Muscle of arm (tissue), 12 donors: Measurements from ENCODE around the gene SELENOI. TPM values are rescaled to one million over a fixed set of nuclear protein-coding genes. Genes with fewer than 3 reads are reported as not detected.

Experiments used
- polyA plus RNA-seq, 12 donors: library from polyadenylated mRNA; unstranded; fragments of 120-200 nt; gene quantifications; one replicate each; pipeline ENCODE4 v1.2.1, GENCODE V29; 2013; ENCODE audit not compliant: insufficient read length in 12 of 12

Gene SELENOI
- polyA plus RNA-seq, 12 donors = 9.8 to 14.6 (median 11.7) TPM; not detected in 1

Other genes starting within 250 kb of the SELENOI start
- 10 to 100 TPM in 1 of 12 donors, 1 to 10 TPM in 10, not detected in 1; 2.7 to 17.1 (median 5.3) TPM for gene GAREM2, start 173.1 kb upstream of the SELENOI start, polyA plus RNA-seq
- gene HADHA, start 101.5 kb upstream of the SELENOI start, polyA plus RNA-seq = 100 to 1,000 TPM in 11 of 12 donors, not detected in 1; 125 to 224 (median 212) TPM
- 100 to 1,000 TPM in 7 of 12 donors, 10 to 100 TPM in 4, not detected in 1; 64.4 to 139 (median 109) TPM for gene HADHB, start 101.2 kb upstream of the SELENOI start, polyA plus RNA-seq
- under 1 TPM in 10 of 12 donors, not detected in 2; 0.15 to 0.82 (median 0.26) TPM for gene ADGRF3, start 646 bp downstream of the SELENOI start, polyA plus RNA-seq
- gene DRC1, start 55.8 kb downstream of the SELENOI start, polyA plus RNA-seq = under 1 TPM in 8 of 12 donors, not detected in 4; 0.11 to 0.74 (median 0.24) TPM
- gene OTOF, start 132.0 kb downstream of the SELENOI start, polyA plus RNA-seq = 10 to 100 TPM in 10 of 12 donors, 1 to 10 TPM in 1, not detected in 1; 8.3 to 29.6 (median 17.6) TPM